ENCODE data around the gene STX11.
A peak's percentile ranks its signal among the peaks of the same experiment; 100 is the strongest.

The STX11 gene

GRCh38 chr6:144123421-144123820 is 26.9 kb upstream of the STX11 start:
- peak overlapping the region; percentile 22; the same call in 1 of the 2 replicates for H3K4me2 ChIP-seq (ENCODE audit: low read length)
- H3K9me3 ChIP-seq (ENCODE audit: control insufficient read depth, insufficient read depth, low read length), result no peaks in the 10 kb centered on the region

GRCh38 chr6:144123836-144124235 is 26.5 kb upstream of the STX11 start:
- Histone ChIP-seq H3K9me2 (replicated peaks; ENCODE audit: control insufficient read depth, low read length) (no peaks in the 10 kb centered on the region), H3K79me2 (ENCODE audit: control insufficient read depth, low read length) (no peaks in the 10 kb centered on the region), H3K4me1 (ENCODE audit: control insufficient read depth, low read length) (peaks cover 13% of the 10 kb centered on the region), H3K27ac (ENCODE audit: low read depth, low read length) (no peak overlapping the region), H4K20me1 (ENCODE audit: control insufficient read depth, insufficient read depth, low read depth, low read length) (no peaks in the 10 kb centered on the region), H3K36me3 (ENCODE audit: control insufficient read depth, low read length) (no peaks in the 10 kb centered on the region), H3K27me3 (ENCODE audit: control insufficient read depth, low read length) (no peaks in the 10 kb centered on the region), H3K4me2 (ENCODE audit: low read length) (peak overlapping the region; percentile 22; the same call in 1 of the 2 replicates), H3F3A (ENCODE audit: control insufficient read depth, insufficient read depth) (no peaks in the 10 kb centered on the region), H3K9me3 (ENCODE audit: control insufficient read depth, insufficient read depth, low read length) (no peaks in the 10 kb centered on the region), H3K4me3 (ENCODE audit: low read length) (no peak overlapping the region)
- TF ChIP-seq EZH2phosphoT487 (IDR thresholded peaks at IDR 0.05; ENCODE audit: borderline replicate concordance, low read length) (no peak), CTCF (IDR thresholded peaks at IDR 0.05; ENCODE audit: low read depth, low read length, poor library complexity, severe bottlenecking) (no peak)

More at GRCh38 chr6:144123421-144123820, 26.9 kb upstream of the STX11 start:
- Histone ChIP-seq H3K9me2 (replicated peaks; ENCODE audit: control insufficient read depth, low read length) (no peaks in the 10 kb centered on the region), H3K27me3 (ENCODE audit: control insufficient read depth, low read length) (no peaks in the 10 kb centered on the region), H3K4me3 (ENCODE audit: low read length) (no peak overlapping the region), H4K20me1 (ENCODE audit: control insufficient read depth, insufficient read depth, low read depth, low read length) (no peaks in the 10 kb centered on the region), H3K27ac (ENCODE audit: low read depth, low read length) (no peak overlapping the region), H3K4me1 (ENCODE audit: control insufficient read depth, low read length) (peaks cover 13% of the 10 kb centered on the region), H3K36me3 (ENCODE audit: control insufficient read depth, low read length) (no peaks in the 10 kb centered on the region), H3K79me2 (ENCODE audit: control insufficient read depth, low read length) (no peaks in the 10 kb centered on the region), H3F3A (ENCODE audit: control insufficient read depth, insufficient read depth) (no peaks in the 10 kb centered on the region)
- no peak for TF ChIP-seq CTCF (IDR thresholded peaks at IDR 0.05; ENCODE audit: low read depth, low read length, poor library complexity, severe bottlenecking)
- no peak for TF ChIP-seq EZH2phosphoT487 (IDR thresholded peaks at IDR 0.05; ENCODE audit: borderline replicate concordance, low read length)

- TF ChIP-seq EZH2phosphoT487 (IDR thresholded peaks at IDR 0.05; ENCODE audit: borderline replicate concordance, low read length) (no peak), CTCF (IDR thresholded peaks at IDR 0.05; ENCODE audit: low read depth, low read length, poor library complexity, severe bottlenecking) (no peak)
- Histone ChIP-seq H3K4me1 (ENCODE audit: control insufficient read depth, low read length) (peaks cover 13% of the 10 kb centered on the region), H3K9me3 (ENCODE audit: control insufficient read depth, insufficient read depth, low read length) (no peaks in the 10 kb centered on the region), H3K27me3 (ENCODE audit: control insufficient read depth, low read length) (peaks cover 9% of the 10 kb centered on the region), H3K4me3 (ENCODE audit: low read length) (no peak overlapping the region), H3K79me2 (ENCODE audit: control insufficient read depth, low read length) (no peaks in the 10 kb centered on the region), H3F3A (ENCODE audit: control insufficient read depth, insufficient read depth) (no peaks in the 10 kb centered on the region), H4K20me1 (ENCODE audit: control insufficient read depth, insufficient read depth, low read depth, low read length) (no peaks in the 10 kb centered on the region), H3K9me2 (replicated peaks; ENCODE audit: control insufficient read depth, low read length) (no peaks in the 10 kb centered on the region), H3K36me3 (ENCODE audit: control insufficient read depth, low read length) (no peaks in the 10 kb centered on the region), H3K4me2 (ENCODE audit: low read length) (no peak overlapping the region), H3K27ac (ENCODE audit: low read depth, low read length) (no peak overlapping the region)
These were observed 23.2 kb upstream of the STX11 start for GRCh38 chr6:144127097-144127496.
